GM21515 (cell line): Measurements from ENCODE around the gene DUSP9.
"Not testable (repeated sequence)": the region's sequence is repeated elsewhere in the genome, so short reads cannot be mapped to it uniquely, and the experiment has no call there.

Experiments
- ATAC-seq: cut with Tn5 transposase; IDR thresholded peaks from one replicate; pipeline ENCODE4 v1.9.1; 2021; ENCODE audit not compliant: unreplicated experiment

DUSP9 gene

DNA sequence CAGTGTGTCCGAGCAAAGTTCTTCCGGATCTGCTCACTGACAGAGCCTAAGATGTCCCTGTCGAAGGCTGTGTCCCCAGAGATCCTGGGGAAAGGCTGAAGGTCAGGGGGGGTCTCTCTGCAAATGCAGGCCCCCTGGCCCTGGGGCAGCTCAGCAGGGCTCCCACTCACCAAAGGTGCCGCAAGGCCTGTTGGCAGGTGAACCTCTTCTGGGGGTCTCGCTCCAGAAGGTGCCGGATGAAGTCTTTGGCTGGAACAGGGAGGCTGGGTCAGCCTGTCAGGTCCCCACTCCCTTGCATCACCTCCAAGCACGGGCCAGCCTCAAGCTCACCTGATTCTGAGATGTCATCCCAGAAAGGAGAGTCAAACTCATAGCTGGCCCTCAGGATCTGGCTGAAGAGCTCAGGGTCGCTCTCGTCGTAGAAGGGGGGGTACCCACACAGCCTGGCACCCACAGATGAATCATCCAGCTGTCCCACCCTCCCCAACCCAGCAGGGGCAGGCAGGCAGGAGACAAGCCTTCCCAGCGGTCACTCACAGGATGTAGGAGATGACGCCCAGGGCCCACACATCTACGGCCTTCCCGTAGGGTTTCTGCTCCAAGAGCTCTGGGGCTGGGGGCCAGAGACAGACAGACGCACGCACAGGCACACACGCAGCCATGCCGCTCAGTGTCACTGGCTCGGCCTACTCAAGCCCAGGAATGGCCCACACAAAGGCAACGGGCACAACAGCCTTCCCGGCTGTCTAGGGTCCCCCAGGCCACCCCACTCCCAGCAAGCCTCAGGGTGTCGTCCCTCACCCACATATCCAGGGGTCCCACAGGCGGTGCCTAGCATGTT, 24.0 kb downstream of the DUSP9 start:
- no peak for ATAC-seq

- ATAC-seq = no peak
Observed at GRCh38 chrX:153671589-153672530, 24.9 kb downstream of the DUSP9 start.

DNA sequence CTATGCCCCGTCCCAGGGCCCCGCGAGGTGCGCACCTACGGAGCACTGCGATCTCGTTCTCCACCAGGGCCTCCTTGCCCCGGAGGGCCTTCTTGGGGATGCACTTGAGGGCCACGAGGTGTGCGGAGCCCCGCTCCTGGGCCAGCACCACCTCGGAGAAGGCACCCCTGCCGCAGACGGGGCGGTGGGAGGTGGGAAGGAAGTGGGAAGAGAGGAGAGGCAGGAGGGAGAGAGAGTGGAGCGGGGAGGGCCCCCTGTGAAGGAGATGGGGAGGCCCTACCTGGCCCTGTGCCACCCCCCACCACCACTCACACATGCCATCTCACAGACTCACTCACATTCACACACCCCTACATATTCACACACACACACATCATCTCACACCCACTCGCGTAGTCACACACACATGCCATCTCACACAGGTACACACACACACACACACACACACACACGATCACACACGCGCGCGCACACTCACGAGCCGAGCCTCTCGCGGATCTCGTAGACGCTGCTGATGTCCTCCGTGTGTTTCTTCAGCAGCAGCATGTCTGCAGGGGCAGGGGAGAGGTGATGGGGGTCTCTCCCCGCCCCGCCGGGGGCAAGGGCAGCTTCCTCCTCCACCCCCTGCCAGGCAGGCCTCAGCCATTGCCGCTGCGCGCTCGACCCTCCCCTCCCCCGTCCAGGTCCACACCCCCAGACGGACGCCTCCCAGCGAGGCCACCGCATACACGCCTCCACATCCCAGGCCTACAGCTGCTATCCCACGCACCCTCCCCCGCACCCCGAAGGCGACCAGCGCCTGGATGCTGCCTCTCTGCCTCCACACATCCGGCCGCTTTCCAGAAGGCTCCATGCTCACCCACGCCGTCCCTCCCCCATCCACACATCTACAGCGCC, 25.8 kb downstream of the DUSP9 start:
- ATAC-seq = no peak

DNA sequence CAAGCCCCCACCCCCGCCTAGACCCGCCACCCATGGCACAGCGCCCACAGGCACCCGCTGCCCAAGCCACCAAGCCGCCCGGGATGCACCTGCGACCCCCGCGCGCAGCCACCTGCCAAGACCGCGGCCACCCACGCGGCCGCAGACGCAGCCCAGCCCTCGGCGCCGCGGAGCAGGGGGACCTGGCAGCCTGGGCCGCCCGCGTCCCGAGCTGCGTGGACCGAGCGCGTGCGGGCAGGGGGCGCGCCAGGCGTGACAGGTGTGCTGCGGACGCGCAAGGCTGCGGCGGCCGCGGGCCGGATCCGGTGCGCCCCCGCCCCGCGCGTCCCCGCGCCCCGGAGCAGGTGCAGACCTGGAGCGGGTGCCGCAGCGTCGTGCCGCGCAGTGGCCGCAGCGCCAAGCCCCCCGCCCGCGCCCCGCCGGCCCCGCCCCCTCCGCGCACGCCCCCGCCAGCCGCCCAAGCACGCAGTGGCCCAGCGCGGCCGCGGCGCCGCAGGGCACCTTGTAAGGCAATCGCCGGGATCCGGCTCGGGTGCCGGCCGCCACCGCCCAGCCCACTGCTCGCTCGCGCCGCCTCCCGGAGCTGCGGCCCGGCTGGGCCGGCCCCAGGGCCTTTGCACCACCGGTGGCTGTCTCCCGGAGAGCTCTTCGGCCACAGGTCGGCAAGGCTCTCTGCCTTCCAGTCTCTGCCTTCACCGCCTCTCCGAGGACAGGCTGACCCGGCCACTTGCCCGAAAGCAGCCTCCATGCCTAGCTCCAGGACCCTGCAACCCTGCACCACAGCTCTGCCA, 26.6 kb downstream of the DUSP9 start, which contains the start of gene PNCK:
PNCK (minus strand) TSS at position 386 of the 791 bp plus-strand sequence. CDS start 737 bp downstream, outside the sequence.
- ATAC-seq = no peak

- ATAC-seq = no peak
Observed at GRCh38 chrX:153674219-153674851, 27.3 kb downstream of the DUSP9 start.

GRCh38 chrX:153681175-153681574, 34.2 kb downstream of the DUSP9 start:
- no peak for ATAC-seq

DNA sequence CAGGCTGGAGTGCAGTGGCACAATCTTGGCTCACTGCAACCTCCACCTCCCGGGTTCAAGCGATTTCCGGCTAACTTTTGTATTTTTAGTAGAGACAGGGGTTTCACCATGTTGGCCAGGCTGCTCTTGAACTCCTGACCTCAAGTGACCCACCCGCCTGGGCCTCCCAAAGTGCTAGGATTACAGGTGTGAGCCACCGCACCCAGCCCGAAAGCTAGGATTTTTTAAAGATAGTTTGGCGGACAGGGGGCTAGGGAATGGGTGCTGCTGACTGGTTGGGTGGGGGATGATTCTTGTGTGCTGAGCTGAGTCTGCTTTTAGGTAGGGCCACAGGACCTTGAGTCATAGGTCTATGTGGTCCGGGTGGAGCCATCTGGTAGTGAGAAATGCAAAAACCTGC, 36.5 kb downstream of the DUSP9 start:
- ATAC-seq = not testable (repeated sequence)

GRCh38 chrX:153684467-153685155, 37.6 kb downstream of the DUSP9 start:
- no peak for ATAC-seq

- no peak for ATAC-seq
Observed at GRCh38 chrX:153685156-153685536, 38.1 kb downstream of the DUSP9 start.

DNA sequence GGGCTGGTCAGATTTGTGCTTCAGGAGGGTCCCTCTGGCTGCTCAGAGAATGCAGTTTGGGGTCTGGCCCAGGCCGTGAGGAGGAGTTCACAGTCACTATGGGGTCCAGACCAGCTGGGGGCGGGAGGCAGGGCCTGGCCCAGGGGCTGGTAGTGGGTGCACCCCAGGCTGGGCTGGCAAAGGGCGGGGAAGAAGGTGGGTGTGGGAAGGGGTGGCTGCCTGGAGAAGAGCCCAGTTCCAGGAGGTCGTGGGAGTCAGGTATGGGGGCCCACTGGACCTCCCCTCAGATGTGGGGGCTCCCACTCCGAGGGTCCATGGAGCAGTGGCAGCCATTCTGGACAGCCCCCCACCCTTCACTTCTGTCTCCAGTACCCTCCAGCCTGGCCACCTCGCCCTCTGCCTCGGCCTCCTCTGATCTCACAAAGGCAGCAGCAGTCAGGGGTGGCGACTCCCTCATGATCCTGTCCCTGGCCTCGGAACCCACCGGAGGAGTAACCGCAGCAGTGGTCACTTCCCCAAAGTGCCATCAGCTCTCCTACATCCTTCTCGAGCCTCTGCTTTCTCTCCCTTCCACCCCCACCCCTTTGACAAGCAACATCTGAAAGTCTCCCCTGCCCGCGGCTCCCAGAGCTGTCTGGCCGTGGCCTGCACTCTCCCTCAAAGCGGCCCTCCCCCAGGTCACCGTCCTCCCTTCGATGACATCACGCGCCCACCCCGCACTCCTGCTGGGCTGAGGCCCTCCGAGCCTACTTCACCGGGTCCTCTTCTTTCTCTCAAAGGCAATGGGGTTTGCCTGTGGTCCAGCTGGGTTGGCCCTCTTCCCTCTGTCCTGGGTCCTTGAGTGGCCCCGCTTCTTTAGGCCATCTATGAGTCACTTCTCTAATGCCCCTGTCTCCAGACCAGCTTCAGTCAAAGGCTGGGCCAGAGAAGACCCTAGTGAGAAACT, 39.0 kb downstream of the DUSP9 start:
- no peak for ATAC-seq

DNA sequence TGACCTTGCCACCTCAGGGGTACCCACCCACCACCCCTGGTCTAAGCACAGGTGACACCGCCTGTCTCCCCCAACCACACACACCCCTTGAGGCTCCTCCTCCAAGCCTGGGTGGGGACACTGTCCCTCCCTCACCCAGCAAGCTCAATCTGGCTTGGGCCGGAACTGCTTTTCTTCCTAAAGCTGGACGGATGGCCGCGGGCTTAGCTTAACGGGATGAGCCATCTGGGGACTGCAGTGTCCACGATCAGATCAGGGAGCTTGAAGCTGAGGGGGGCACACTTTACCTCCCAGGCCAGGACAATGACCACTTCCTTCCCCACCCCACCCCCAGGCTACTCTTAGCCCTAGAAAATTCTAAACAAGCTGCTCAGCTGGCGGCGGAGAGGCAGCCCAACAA, 39.7 kb downstream of the DUSP9 start:
- no peak for ATAC-seq

- no peak for ATAC-seq
Observed at GRCh38 chrX:153687121-153688039, 40.4 kb downstream of the DUSP9 start, which contains the start of gene SLC6A8. Gene SLC6A8 (plus strand): TSS chrX:153687926. CDS start chrX:153688575, 649 bp downstream.

DNA sequence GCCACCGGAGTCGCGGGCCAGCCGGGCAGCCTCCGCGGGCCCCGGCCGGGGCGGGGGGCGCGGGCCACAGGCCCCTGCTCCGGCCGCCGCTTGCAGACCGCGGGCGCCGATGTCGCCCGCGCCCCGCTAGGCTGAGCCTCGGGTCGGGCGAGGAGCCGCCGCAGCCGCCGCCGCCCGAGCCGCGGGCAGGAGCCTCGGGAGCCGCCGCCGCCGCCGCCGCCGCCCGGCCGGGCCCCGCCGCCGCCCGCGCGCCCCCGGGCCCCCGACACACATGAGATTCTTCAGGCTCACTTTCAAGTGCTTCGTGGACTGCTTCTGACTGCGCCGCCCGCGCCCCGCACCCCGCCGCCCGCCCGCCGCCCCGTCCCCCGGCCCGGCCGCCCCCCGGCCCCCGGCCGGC, 41.1 kb downstream of the DUSP9 start:
- no peak for ATAC-seq

DNA sequence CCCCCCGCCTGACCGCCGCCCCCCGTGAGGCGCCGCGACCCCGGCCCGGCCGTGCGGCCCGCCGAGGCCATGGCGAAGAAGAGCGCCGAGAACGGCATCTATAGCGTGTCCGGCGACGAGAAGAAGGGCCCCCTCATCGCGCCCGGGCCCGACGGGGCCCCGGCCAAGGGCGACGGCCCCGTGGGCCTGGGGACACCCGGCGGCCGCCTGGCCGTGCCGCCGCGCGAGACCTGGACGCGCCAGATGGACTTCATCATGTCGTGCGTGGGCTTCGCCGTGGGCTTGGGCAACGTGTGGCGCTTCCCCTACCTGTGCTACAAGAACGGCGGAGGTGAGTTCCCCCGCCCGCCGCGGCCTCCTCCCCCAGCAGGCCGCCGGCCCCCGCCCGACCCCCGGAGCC, 41.5 kb downstream of the DUSP9 start:
- no peak for ATAC-seq

DNA sequence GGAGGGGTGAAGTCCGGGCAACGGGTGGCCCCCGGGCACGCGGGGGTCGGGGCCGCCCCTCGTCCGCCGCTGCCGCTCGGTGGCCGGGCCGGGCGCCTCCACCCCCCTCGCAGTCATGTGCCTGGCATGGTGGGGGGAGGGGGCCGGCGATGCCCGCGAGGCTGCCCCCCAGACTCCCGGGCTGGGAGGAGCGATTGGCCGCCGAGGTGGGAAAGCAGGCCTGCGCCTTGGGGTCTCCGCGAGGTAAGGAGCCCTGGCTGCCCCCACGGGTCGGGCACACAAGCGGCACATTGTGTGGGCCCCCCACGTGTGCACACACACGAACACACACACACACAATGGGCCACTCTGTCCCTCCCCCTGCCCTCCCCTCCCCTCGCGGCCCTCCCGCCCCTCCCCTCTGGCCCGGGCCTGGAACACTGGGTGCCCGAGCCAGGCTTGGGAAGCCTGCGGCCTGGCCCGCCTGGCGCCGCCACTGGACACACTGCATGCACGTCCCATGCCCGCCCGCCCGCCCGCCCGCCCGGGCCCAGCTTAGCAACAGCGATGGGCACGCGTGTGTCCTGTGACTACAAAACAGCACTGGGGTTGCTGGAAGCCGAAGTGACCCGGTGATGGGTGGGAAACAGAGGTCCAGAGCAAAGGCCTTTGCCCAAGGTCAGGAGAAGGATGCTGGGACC, 42.0 kb downstream of the DUSP9 start:
- ATAC-seq = no peak
